Measurements from ENCODE around the gene SEPTIN11.

The SEPTIN11 gene

GRCh38 chr4:76989391-76990061 lies 40.0 kb downstream of the SEPTIN11 start:
- TF ChIP-seq, protein P1, sequence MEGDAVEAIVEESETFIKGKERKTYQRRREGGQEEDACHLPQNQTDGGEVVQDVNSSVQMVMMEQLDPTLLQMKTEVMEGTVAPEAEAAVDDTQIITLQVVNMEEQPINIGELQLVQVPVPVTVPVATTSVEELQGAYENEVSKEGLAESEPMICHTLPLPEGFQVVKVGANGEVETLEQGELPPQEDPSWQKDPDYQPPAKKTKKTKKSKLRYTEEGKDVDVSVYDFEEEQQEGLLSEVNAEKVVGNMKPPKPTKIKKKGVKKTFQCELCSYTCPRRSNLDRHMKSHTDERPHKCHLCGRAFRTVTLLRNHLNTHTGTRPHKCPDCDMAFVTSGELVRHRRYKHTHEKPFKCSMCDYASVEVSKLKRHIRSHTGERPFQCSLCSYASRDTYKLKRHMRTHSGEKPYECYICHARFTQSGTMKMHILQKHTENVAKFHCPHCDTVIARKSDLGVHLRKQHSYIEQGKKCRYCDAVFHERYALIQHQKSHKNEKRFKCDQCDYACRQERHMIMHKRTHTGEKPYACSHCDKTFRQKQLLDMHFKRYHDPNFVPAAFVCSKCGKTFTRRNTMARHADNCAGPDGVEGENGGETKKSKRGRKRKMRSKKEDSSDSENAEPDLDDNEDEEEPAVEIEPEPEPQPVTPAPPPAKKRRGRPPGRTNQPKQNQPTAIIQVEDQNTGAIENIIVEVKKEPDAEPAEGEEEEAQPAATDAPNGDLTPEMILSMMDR (IDR thresholded peaks at IDR 0.05; ENCODE audit: low read depth, low read length): no peak
- H3K4me3 ChIP-seq (ENCODE audit: low read depth, low read length): no peak overlapping the region

- no peak overlapping the region for H3K4me3 ChIP-seq (ENCODE audit: low read depth, low read length)
- TF ChIP-seq, protein P1 (IDR thresholded peaks at IDR 0.05; ENCODE audit: low read depth, low read length): no peak
Measured at GRCh38 chr4:76990288-76991080, 40.9 kb downstream of the SEPTIN11 start.

DNA sequence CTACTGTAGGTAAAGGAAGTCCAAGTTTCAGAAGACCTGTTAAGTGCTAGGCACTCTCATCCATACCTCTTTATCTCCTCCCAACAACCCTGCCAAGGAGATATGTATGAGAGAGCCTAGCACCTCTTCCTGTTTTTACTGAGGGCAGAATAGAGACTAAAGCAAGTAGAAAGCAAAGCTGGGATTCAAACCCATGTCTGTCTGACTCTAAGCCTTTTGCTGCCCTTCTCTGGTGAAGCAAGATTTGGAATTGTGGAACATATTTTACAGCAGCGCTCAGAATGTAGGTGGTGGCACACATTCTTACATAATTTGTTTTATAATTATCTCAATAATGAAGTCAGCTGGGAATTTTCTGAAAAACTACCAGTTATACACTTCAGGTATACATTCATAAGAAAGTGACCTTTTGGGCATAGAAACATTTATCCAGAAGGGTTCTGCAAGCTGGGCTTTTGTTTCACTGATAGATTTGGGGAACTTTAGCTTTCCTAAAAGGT lies 41.7 kb downstream of the SEPTIN11 start:
- no peak overlapping the region for H3K4me3 ChIP-seq (ENCODE audit: low read depth, low read length)
- TF ChIP-seq, protein P1 (IDR thresholded peaks at IDR 0.05; ENCODE audit: low read depth, low read length): no peak

DNA sequence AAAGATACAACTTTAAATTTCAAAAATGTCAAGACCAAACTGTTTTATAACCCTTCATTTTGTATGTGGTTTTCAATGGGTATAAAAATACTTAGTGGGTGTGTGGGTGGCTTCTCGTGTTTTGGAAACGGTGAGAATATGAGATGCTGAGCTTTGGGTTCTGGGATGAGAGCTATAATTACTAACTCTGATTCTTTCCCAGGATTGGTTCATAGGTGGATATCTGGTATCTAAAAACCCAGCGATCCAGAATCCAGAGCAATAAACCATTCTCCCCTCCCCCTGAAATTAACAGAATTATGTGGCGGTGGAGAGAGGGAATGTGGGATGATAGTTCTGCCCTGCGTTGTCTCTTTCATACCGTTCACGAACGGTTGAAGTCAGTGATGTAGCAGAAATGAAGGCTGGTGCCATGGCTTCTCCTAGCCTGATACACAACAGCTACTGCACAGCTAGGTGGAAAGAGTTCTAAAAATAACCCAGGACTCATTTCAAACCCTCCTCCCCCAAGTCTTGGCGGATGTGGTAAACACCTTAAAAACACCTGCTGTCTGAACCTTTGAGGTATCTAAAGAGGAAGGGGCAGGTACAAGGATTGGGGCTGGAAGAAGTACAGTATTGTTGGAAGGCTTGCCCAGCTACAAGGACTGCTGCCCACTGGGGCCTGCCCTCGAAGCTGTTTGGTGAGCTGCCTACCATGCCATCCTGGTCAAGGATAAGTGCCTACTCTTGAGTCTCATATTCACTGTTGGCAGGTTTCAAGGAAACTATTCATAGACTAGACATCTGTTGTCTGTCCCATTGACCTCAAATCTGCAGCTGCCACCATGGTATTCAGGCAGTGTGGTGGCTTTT lies 44.5 kb downstream of the SEPTIN11 start:
- H3K4me3 ChIP-seq (ENCODE audit: low read depth, low read length): no peak overlapping the region
- TF ChIP-seq, protein P1 (IDR thresholded peaks at IDR 0.05; ENCODE audit: low read depth, low read length): no peak

DNA sequence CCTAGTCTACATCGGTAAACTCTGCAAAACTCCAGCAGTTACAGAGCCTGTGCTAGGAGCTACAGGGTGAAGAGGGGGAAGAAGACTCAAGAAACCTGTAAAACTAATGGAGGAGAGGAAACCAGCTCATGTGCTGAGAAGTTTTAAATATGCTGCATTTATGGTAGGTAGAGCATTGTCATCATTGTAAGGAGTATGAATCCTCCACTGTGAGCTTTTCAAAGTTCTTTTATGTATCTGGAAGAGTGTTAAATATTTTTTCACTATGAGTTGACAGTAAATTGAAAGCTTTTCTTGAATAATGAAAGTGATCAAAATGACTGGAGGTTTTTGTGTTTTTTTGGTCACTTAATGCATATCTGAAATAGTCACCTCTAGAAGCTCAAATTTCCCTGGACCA lies 46.2 kb downstream of the SEPTIN11 start:
- TF ChIP-seq, protein P1 (IDR thresholded peaks at IDR 0.05; ENCODE audit: low read depth, low read length): no peak
- no peak overlapping the region for H3K4me3 ChIP-seq (ENCODE audit: low read depth, low read length)

- TF ChIP-seq, protein P1 (IDR thresholded peaks at IDR 0.05; ENCODE audit: low read depth, low read length): no peak
- H3K4me3 ChIP-seq (ENCODE audit: low read depth, low read length): no peak overlapping the region
Measured at GRCh38 chr4:76996445-76996844, 46.9 kb downstream of the SEPTIN11 start.
